ENCODE measurements around the gene LEKR1. TPM values are rescaled to one million over a fixed set of nuclear protein-coding genes. Genes with fewer than 3 reads are reported as not detected.

LEKR1 gene
- total and polyA plus RNA-seq, 2 donors (not counting 1 experiment from before 2014, with no cell fraction given): 0.94 to 4.7 TPM

DNA sequence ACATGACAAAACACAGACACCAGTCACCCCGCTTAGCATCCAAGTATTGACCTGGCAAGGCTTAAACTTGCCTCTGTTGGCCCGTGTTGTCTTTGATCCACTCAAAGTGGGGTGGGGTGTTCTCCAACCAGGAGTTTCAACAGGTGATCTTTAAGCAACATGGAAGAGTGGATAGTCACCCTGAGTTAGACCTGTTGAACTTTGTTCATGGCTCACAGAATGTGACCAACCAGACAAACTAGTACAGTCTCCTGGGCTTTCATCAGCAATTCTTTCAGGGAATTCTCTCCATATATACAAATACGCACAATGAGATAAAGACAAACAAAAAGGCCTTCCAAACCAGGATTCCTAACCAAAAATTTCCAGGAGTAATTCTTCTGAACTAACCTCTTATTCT is 11.9 kb downstream of the LEKR1 start:
- Histone ChIP-seq H3K79me2 (ENCODE audit: control insufficient read depth, insufficient read depth, low read length) (no peaks in the 10 kb centered on the region), H3K36me3 (replicated peaks in 1 of 2; ENCODE audit: control extremely low read depth in 1 of 2, control insufficient read depth in 1 of 2, extremely low read depth in 1 of 2, insufficient read depth in 2 of 2, low read length in 1 of 2) (no peaks in the 10 kb centered on the region), H2AFZ (ENCODE audit: insufficient read depth, low read depth, low read length, poor library complexity, severe bottlenecking) (no peak overlapping the region), H3K9ac (ENCODE audit: low read length) (no peak overlapping the region), H3K9me3 (ENCODE audit: control extremely low read depth in 1 of 3, control insufficient read depth in 2 of 3, insufficient read depth in 1 of 3, low read length in 2 of 3) (no peaks in the 10 kb centered on the region), H4K20me1 (ENCODE audit: control insufficient read depth, insufficient read depth, low read length, poor library complexity, severe bottlenecking) (no peaks in the 10 kb centered on the region), H3K27ac (ENCODE audit: low read length in 2 of 2) (no peak overlapping the region), H3K4me1 (ENCODE audit: control insufficient read depth in 2 of 2, insufficient read depth in 2 of 2, low read length in 2 of 2) (no peaks in the 10 kb centered on the region), H3K4me2 (replicated peaks; ENCODE audit: low read depth, low read length, poor library complexity, severe bottlenecking) (no peak overlapping the region), H3K27me3 (replicated peaks in 1 of 4; ENCODE audit: control extremely low read depth in 1 of 4, control insufficient read depth in 3 of 4, insufficient read depth in 4 of 4, low read length in 3 of 4) (no peaks in the 10 kb centered on the region), H3K4me3 (ENCODE audit: control extremely low read depth in 1 of 5, extremely low read depth in 1 of 5, insufficient read depth in 1 of 5, low read depth in 2 of 5, low read length in 4 of 5) (no peak overlapping the region)
- no peaks in the 10 kb centered on the region for H3K27me3 Mint-ChIP-seq
- no peaks in the 10 kb centered on the region for H3K9me3 Mint-ChIP-seq (ENCODE audit: insufficient read depth)
- H3K27ac Mint-ChIP-seq: no peak overlapping the region
- intact Hi-C loops (cut with micrococcal nuclease): no loop called here
- no peaks in the 10 kb centered on the region for H3K4me1 Mint-ChIP-seq
- ATAC-seq (ENCODE audit: low read depth) (no peak), DNase-seq (no peak)
- POLR2A ChIA-PET: no interaction called here
- TF ChIP-seq CTCF (IDR thresholded peaks at IDR 0.05) (no peak), EZH2 (IDR thresholded peaks at IDR 0.05; ENCODE audit: borderline replicate concordance, insufficient read depth, low read depth, low read length, poor library complexity, severe bottlenecking) (no peak)
- no peak overlapping the region for H3K4me3 Mint-ChIP-seq
- 100% methylated on average over 1 of the region's 3 CpGs for WGBS (ENCODE audit: insufficient coverage)
- CTCF ChIA-PET: no interaction called here

GRCh38 chr3:156840826-156841689 is 14.9 kb downstream of the LEKR1 start:
- no peak overlapping the region for H3K4me3 Mint-ChIP-seq
- no peak overlapping the region for H3K9ac ChIP-seq (ENCODE audit: low read length)

More at GRCh38 chr3:156840826-156841689, 14.9 kb downstream of the LEKR1 start:
- H3K27me3 Mint-ChIP-seq: no peaks in the 10 kb centered on the region
- H3K4me3 ChIP-seq (ENCODE audit: control extremely low read depth in 1 of 5, extremely low read depth in 1 of 5, insufficient read depth in 1 of 5, low read depth in 2 of 5, low read length in 4 of 5): no peak overlapping the region
- no peak overlapping the region for H3K27ac Mint-ChIP-seq
- H4K20me1 ChIP-seq (ENCODE audit: control insufficient read depth, insufficient read depth, low read length, poor library complexity, severe bottlenecking): no peaks in the 10 kb centered on the region
- H3K36me3 ChIP-seq (replicated peaks in 1 of 2; ENCODE audit: control extremely low read depth in 1 of 2, control insufficient read depth in 1 of 2, extremely low read depth in 1 of 2, insufficient read depth in 2 of 2, low read length in 1 of 2): no peaks in the 10 kb centered on the region
- ATAC-seq (ENCODE audit: low read depth): no peak
- no CpG with 5 or more reads among the region's 3 CpGs for WGBS (ENCODE audit: insufficient coverage)
- TF ChIP-seq EZH2 (IDR thresholded peaks at IDR 0.05; ENCODE audit: borderline replicate concordance, insufficient read depth, low read depth, low read length, poor library complexity, severe bottlenecking) (no peak), CTCF (IDR thresholded peaks at IDR 0.05) (no peak)
- H3K4me1 ChIP-seq (ENCODE audit: control insufficient read depth in 2 of 2, insufficient read depth in 2 of 2, low read length in 2 of 2): no peaks in the 10 kb centered on the region
- H3K9me3 Mint-ChIP-seq (ENCODE audit: insufficient read depth): no peaks in the 10 kb centered on the region
- H3K79me2 ChIP-seq (ENCODE audit: control insufficient read depth, insufficient read depth, low read length): no peaks in the 10 kb centered on the region
- intact Hi-C loops (cut with micrococcal nuclease): no loop called here
- DNase-seq: no peak
- no peak overlapping the region for H3K4me2 ChIP-seq (replicated peaks; ENCODE audit: low read depth, low read length, poor library complexity, severe bottlenecking)
- CTCF ChIA-PET: no interaction called here
- no peak overlapping the region for H3K27ac ChIP-seq (ENCODE audit: low read length in 2 of 2)
- H3K4me1 Mint-ChIP-seq: no peaks in the 10 kb centered on the region
- no peak overlapping the region for H2AFZ ChIP-seq (ENCODE audit: insufficient read depth, low read depth, low read length, poor library complexity, severe bottlenecking)
- H3K9me3 ChIP-seq (ENCODE audit: control extremely low read depth in 1 of 3, control insufficient read depth in 2 of 3, insufficient read depth in 1 of 3, low read length in 2 of 3): no peaks in the 10 kb centered on the region
- no peaks in the 10 kb centered on the region for H3K27me3 ChIP-seq (replicated peaks in 1 of 4; ENCODE audit: control extremely low read depth in 1 of 4, control insufficient read depth in 3 of 4, insufficient read depth in 4 of 4, low read length in 3 of 4)
- POLR2A ChIA-PET: interaction anchor here (0.5 kb wide), 1 partner anchor 189 kb away, joined by 3 read pairs; no protein-coding TSS in a partner anchor
